Naive thymus-derived CD4-positive, alpha-beta T cell (primary cell): Measurements from ENCODE around the gene TIMP3. TPM values are rescaled to one million over a fixed set of nuclear protein-coding genes. Genes with fewer than 3 reads are reported as not detected.
A peak's percentile ranks its signal among the peaks of the same experiment; 100 is the strongest.

Source experiments
- ATAC-seq: fragments of 150-1000 bp; cut with Tn5 transposase; 2 replicates; pipeline ENCODE4 v1.10.0; 2021; ENCODE audit warnings: mild to moderate bottlenecking, moderate library complexity
- CTCF ChIA-PET: fragments of 350-600 bp; sonication (Branson Sonifier 250); formaldehyde crosslinking; loops from one replicate; lab custom pipeline; 2021; ENCODE audit warnings: antibody characterized with exemption; lab: Charles Lee
- POLR2A ChIA-PET: fragments of 350-600 bp; sonication (Branson Sonifier 250); formaldehyde crosslinking; loops from one replicate; lab custom pipeline; 2021; ENCODE audit warnings: antibody characterized with exemption, inconsistent platforms; lab: Charles Lee
- DNase-seq, 9 donors: peaks; one replicate each; pipeline versions ENCODE4 v3.0.0 to v3.0.0-alpha.2; 2020 to 2022; ENCODE audit warnings: mixed read lengths in 1 of 9
- H3K27ac ChIP-seq: one replicate; pipeline ENCODE4 v1.7.0; 2013; ENCODE audit warnings: mild to moderate bottlenecking, low read depth, low read length, moderate library complexity
- H3K27me3 ChIP-seq, 2 donors: one replicate each; pipeline ENCODE4 v1.7.0; 2013; ENCODE audit warnings: low read length in 2 of 2, mild to moderate bottlenecking in 2 of 2, moderate library complexity in 2 of 2; ENCODE audit not compliant: control insufficient read depth in 2 of 2, insufficient read depth in 2 of 2
- H3K36me3 ChIP-seq, 3 experiments: 1 replicate in 2 of 3; 2 replicates in 1 of 3; pipeline ENCODE4 v1.7.0; 2013; ENCODE audit warnings: low read length in 3 of 3, mild to moderate bottlenecking in 3 of 3, moderate library complexity in 1 of 3; ENCODE audit not compliant: insufficient read depth in 3 of 3, control insufficient read depth in 2 of 3
- H3K4me1 ChIP-seq, 2 donors: one replicate each; pipeline ENCODE4 v1.7.0; 2013; ENCODE audit warnings: low read length in 2 of 2, mild to moderate bottlenecking in 2 of 2, moderate library complexity in 1 of 2; ENCODE audit not compliant: control insufficient read depth in 2 of 2, insufficient read depth in 2 of 2
- H3K4me3 ChIP-seq: 2 replicates; pipeline ENCODE4 v1.7.0; 2013; ENCODE audit warnings: mild to moderate bottlenecking, low read length
- H3K9me3 ChIP-seq, 3 experiments: 1 replicate in 2 of 3; 2 replicates in 1 of 3; pipeline ENCODE4 v1.7.0; 2013; ENCODE audit warnings: low read length in 3 of 3; ENCODE audit not compliant: control insufficient read depth in 2 of 3
- H3K27ac Mint-ChIP-seq, 9 donors: one replicate each; pipeline ENCODE4 v1.8.0; 2020 to 2022; ENCODE audit warnings: mixed read lengths in 9 of 9, mild to moderate bottlenecking in 8 of 9, moderate library complexity in 5 of 9, inconsistent platforms in 2 of 9
- H3K27me3 Mint-ChIP-seq, 5 donors: one replicate each; pipeline ENCODE4 v1.8.0; 2021 to 2022; ENCODE audit warnings: mixed read lengths in 5 of 5, mild to moderate bottlenecking in 1 of 5
- H3K36me3 Mint-ChIP-seq, 5 donors: one replicate each; pipeline ENCODE4 v1.8.0; 2020 to 2022; ENCODE audit warnings: mixed read lengths in 5 of 5, mild to moderate bottlenecking in 3 of 5, inconsistent platforms in 1 of 5
- H3K4me1 Mint-ChIP-seq, 7 donors: one replicate each; pipeline ENCODE4 v1.8.0; 2020 to 2022; ENCODE audit warnings: mixed read lengths in 7 of 7, mild to moderate bottlenecking in 3 of 7, inconsistent platforms in 1 of 7
- H3K4me3 Mint-ChIP-seq, 10 donors: one replicate each; pipeline ENCODE4 v1.8.0; 2020 to 2022; ENCODE audit warnings: mild to moderate bottlenecking in 10 of 10, mixed read lengths in 10 of 10, moderate library complexity in 6 of 10, inconsistent platforms in 2 of 10
- H3K9me3 Mint-ChIP-seq, 11 donors: one replicate each; pipeline ENCODE4 v1.8.0; 2020 to 2022; ENCODE audit warnings: mixed read lengths in 11 of 11, mild to moderate bottlenecking in 4 of 11, inconsistent platforms in 1 of 11, moderate library complexity in 1 of 11
- intact Hi-C, 2 donors: fragments of 100-400 bp; cut with micrococcal nuclease; formaldehyde crosslinking; loops; one replicate each; pipeline ENCODE4 v1.15.1; 2023
- polyA plus RNA-seq, 2 donors: library from polyadenylated mRNA; unstranded; fragments of 300-500 nt; fragmentation: Illumina TruSeq; gene quantifications; one replicate each; pipeline ENCODE4 v1.2.3, GENCODE V29; 2021
- total RNA-seq, 6 experiments: library from RNA in 5 of 6; stranded (reverse) in 5 of 6; gene quantifications; 1 replicate in 5 of 6; 2 replicates in 1 of 6; pipeline ENCODE4 v1.2.3 and lab custom pipeline; 2021 to 2026

Gene TIMP3
- total and polyA plus RNA-seq, 7 experiments from 2014 or later: 0.05 to 0.95 (median 0.37) TPM; not detected in 3

DNA sequence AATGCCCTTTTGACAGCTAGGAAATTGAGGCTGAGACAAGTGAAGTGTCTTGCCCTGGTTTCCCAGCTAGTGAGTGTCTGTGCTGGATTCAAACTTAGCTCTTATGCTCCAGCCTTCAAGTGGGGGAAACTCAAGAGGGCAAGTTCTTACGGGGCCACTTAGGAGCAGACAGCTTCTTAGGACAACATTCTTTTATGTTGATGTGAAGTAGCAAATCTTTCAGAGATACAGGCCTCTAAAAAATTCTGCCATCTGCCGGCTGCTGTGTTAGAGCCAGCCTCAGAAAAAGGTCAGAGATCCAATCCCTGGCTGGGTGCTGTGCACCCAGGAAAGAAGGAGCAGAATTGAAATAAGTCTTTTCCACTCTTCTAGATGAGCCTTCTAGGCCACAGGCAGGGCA lies 26.6 kb downstream of the TIMP3 start:
- CTCF ChIA-PET: no interaction called here

DNA sequence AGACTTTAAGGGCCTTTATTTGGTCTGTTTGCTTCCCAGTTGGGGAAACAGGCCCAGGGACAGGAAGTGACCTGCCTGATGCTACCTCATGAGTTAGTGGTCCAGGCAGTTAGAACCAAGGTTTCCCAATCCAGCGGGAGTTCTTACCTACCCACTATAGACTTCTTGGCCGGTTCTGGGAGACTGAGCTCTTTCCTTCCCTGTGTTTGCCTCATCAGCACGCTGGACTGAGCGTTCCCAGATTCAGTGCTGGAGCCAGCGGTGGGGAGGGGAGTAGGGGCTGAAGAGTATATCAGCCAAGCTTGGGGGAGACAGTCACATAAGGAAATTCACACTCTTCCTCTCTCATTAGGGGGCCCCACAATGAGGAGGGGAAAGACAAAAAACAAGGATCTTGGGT lies 27.1 kb downstream of the TIMP3 start:
- no peak overlapping the region for H3K4me3 Mint-ChIP-seq
- no peak overlapping the region for H3K27ac ChIP-seq
- peaks cover 0 to 7% (median 0%) of the 10 kb centered on the region in 5 donors for H3K27me3 Mint-ChIP-seq
- no peaks in the 10 kb centered on the region for H3K9me3 Mint-ChIP-seq
- intact Hi-C loops: no loop called here
- ATAC-seq (no peak), DNase-seq (no peak)
- H3K9me3 ChIP-seq: no peaks in the 10 kb centered on the region
- no peaks in the 10 kb centered on the region for H3K36me3 Mint-ChIP-seq
- no peaks in the 10 kb centered on the region for H3K36me3 ChIP-seq
- ChIA-PET POLR2A (no interaction called here), CTCF (interaction anchor here (0.6 kb wide), 1 partner anchor 32 kb away, joined by 3 read pairs; no protein-coding TSS in a partner anchor)
- no peaks in the 10 kb centered on the region for H3K4me1 ChIP-seq
- H3K27me3 ChIP-seq: no peaks in the 10 kb centered on the region
- H3K4me3 ChIP-seq: no peak overlapping the region
- H3K4me1 Mint-ChIP-seq: peaks cover 4 to 15% (median 15%) of the 10 kb centered on the region in 7 donors
- no peak overlapping the region for H3K27ac Mint-ChIP-seq

More for the DNA sequence above, 26.6 kb downstream of the TIMP3 start:
- ATAC-seq (no peak), DNase-seq (no peak)
- Histone ChIP-seq H3K27ac (no peak overlapping the region), H3K9me3 (no peaks in the 10 kb centered on the region), H3K36me3 (no peaks in the 10 kb centered on the region), H3K27me3 (no peaks in the 10 kb centered on the region), H3K4me3 (no peak overlapping the region), H3K4me1 (no peaks in the 10 kb centered on the region)
- H3K4me3 Mint-ChIP-seq: no peak overlapping the region
- intact Hi-C loops: no loop called here
- peaks cover 4 to 15% (median 15%) of the 10 kb centered on the region in 7 donors for H3K4me1 Mint-ChIP-seq
- no peaks in the 10 kb centered on the region for H3K36me3 Mint-ChIP-seq
- peaks cover 0 to 11% (median 0%) of the 10 kb centered on the region in 5 donors for H3K27me3 Mint-ChIP-seq
- POLR2A ChIA-PET: no interaction called here
- no peaks in the 10 kb centered on the region for H3K9me3 Mint-ChIP-seq
- no peak overlapping the region for H3K27ac Mint-ChIP-seq

DNA sequence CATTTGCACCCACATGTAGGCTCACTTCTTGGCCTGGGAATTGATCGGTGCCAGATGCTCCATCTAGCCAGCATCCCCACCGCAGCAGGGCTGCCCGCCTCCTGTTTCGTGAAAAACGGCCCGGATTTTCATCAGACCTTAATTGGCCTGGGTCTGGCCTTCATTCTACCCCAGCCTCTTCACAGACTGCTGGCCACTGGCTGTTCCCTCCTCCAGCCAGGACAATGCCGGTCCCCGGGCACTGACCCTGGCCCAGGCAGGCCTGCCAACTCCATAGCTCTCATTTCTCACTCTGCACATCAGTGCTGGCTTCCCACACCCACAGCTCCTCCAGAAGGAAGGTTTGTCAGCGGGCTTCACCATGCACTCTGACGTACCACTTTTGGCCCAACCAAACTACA lies 27.9 kb downstream of the TIMP3 start:
- CTCF ChIA-PET: no interaction called here
- peaks cover 0 to 7% (median 0%) of the 10 kb centered on the region in 5 donors for H3K27me3 Mint-ChIP-seq
- no peaks in the 10 kb centered on the region for H3K9me3 Mint-ChIP-seq
- no peak for DNase-seq
- no peak overlapping the region for H3K27ac Mint-ChIP-seq
- Histone ChIP-seq H3K4me1 (no peaks in the 10 kb centered on the region), H3K27me3 (no peaks in the 10 kb centered on the region), H3K27ac (no peak overlapping the region), H3K4me3 (no peak overlapping the region), H3K9me3 (no peaks in the 10 kb centered on the region), H3K36me3 (no peaks in the 10 kb centered on the region)
- no peak for ATAC-seq
- H3K36me3 Mint-ChIP-seq: no peaks in the 10 kb centered on the region
- intact Hi-C loops: no loop called here
- no peak overlapping the region for H3K4me3 Mint-ChIP-seq
- POLR2A ChIA-PET: no interaction called here
- peaks cover 4 to 15% (median 15%) of the 10 kb centered on the region in 7 donors for H3K4me1 Mint-ChIP-seq

DNA sequence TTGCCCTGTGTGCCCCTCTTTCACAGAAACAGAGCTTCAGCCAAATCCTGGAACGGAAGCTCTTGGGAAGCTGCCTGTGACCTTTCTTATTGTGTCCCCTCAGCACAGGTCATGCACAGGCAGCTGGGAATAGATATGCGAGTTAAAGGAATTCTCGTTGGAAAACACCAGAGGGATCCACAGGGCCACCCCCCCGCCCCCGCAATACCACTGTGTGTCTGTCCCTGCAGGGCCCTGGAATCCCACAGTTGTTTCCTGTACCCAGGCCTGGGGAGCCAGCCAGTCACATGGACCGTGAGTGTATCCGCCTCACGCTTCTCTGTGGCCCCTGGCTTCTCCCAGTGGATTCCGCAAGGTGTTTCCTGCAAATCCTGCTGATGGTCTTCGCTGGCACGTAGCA lies 29.0 kb downstream of the TIMP3 start:
- no peak for ATAC-seq
- DNase-seq: no peak
- intact Hi-C loops: loop anchor here in 1 of 2 donors (10.0 kb wide), 1 partner anchor 154 kb away; no protein-coding TSS in a partner anchor
- no peaks in the 10 kb centered on the region for H3K27me3 ChIP-seq
- Mint-ChIP-seq H3K4me3 (peak overlapping the region in 1 of 10 donors; percentile 10), H3K27ac (no peak overlapping the region), H3K4me1 (peaks cover 4 to 15% (median 15%) of the 10 kb centered on the region in 7 donors), H3K9me3 (no peaks in the 10 kb centered on the region), H3K27me3 (no peaks in the 10 kb centered on the region), H3K36me3 (no peaks in the 10 kb centered on the region)
- no peaks in the 10 kb centered on the region for H3K4me1 ChIP-seq
- H3K9me3 ChIP-seq: no peaks in the 10 kb centered on the region
- ChIA-PET CTCF (interaction anchor here (1.7 kb wide), 1 partner anchor 34 kb away, joined by 3 read pairs; no protein-coding TSS in a partner anchor), POLR2A (no interaction called here)
- no peak overlapping the region for H3K27ac ChIP-seq
- no peak overlapping the region for H3K4me3 ChIP-seq
- H3K36me3 ChIP-seq: no peaks in the 10 kb centered on the region

DNA sequence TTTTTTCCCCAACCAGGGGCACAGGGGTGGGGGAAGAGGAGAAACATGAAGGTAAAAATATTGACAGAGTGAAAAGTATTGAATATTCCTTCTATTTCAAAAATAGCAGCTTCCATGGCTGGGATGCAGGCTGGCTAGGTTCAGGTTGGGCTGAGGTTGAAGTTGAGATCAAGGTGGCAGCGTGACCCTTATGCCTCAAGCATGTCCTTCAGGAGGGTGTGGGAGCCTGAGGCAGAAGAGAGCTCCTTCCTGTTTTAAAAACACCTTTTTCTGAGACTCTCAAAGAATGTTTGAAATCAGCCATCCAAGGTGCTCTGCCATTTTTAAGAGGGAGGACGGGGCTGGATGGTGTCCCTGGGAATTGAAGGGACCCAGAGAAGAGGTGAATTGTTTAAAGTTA lies 29.5 kb downstream of the TIMP3 start:
- no peak for DNase-seq
- CTCF ChIA-PET: interaction anchor here (1.7 kb wide), 1 partner anchor 34 kb away, joined by 3 read pairs; no protein-coding TSS in a partner anchor
- H3K27me3 ChIP-seq: no peaks in the 10 kb centered on the region
- H3K4me3 ChIP-seq: no peak overlapping the region
- H3K4me1 ChIP-seq: no peaks in the 10 kb centered on the region
- no peaks in the 10 kb centered on the region for H3K9me3 ChIP-seq
- H3K27ac ChIP-seq: no peak overlapping the region
- Mint-ChIP-seq H3K9me3 (no peaks in the 10 kb centered on the region), H3K27ac (peak overlapping the region in 5 of 9 donors; percentile 10 to 75 (median 16)), H3K27me3 (no peaks in the 10 kb centered on the region), H3K36me3 (no peaks in the 10 kb centered on the region), H3K4me3 (no peak overlapping the region), H3K4me1 (peaks cover 4 to 15% (median 15%) of the 10 kb centered on the region in 7 donors)
- no peaks in the 10 kb centered on the region for H3K36me3 ChIP-seq
- intact Hi-C loops: loop anchor here in 1 of 2 donors (10.0 kb wide), 1 partner anchor 154 kb away; no protein-coding TSS in a partner anchor
- POLR2A ChIA-PET: no interaction called here
- ATAC-seq: no peak

DNA sequence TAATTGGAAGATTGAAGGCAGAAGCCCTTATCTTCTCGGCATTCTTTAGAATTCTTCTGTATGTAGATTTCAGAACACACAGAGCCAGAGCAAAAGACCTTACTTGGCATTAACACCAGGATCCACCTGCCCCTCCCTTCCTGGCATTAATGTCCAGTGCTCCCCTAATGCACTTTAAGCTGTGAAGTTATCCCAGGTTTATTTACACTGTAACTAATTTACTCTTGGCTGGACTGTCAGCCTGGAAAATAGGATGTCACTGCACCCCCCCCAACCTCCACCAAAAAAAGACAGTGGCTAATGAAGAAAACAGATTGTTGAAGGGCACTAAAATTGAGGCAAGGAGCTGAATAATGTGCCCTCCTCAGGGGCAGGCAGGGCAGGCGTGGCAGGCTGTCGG lies 30.1 kb downstream of the TIMP3 start:
- intact Hi-C loops: loop anchor here in 1 of 2 donors (10.0 kb wide), 1 partner anchor 153 kb away; no protein-coding TSS in a partner anchor

DNA sequence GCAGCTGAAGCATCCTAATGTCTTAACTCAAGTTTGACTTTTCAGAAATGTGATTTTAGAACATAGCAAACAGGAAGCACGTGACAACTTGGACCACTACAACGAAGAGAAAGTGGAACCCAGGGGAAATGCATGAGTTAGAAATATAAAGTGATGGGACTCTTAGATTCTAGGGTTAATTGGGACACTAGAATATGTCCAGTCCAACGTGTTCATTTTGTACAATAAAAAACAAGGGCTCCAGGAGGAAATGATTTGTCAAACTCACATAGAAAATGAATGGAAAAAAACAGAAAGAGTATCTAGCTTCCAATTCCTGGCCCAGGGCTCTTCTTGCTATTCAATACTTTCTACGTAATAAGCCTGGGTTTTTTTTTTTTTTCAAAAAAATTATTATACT lies 30.7 kb downstream of the TIMP3 start:
- Mint-ChIP-seq H3K9me3 (no peaks in the 10 kb centered on the region), H3K27me3 (no peaks in the 10 kb centered on the region), H3K36me3 (no peaks in the 10 kb centered on the region), H3K4me3 (peak overlapping the region in 1 of 10 donors; percentile 25), H3K4me1 (peaks cover 4 to 15% (median 15%) of the 10 kb centered on the region in 7 donors), H3K27ac (peak overlapping the region in 1 of 9 donors; percentile 73)
- Histone ChIP-seq H3K4me3 (no peak overlapping the region), H3K27me3 (no peaks in the 10 kb centered on the region), H3K36me3 (no peaks in the 10 kb centered on the region), H3K9me3 (no peaks in the 10 kb centered on the region), H3K4me1 (no peaks in the 10 kb centered on the region), H3K27ac (no peak overlapping the region)
- ChIA-PET POLR2A (no interaction called here), CTCF (no interaction called here)
- ATAC-seq (no peak), DNase-seq (no peak)
- intact Hi-C loops: loop anchor here in 1 of 2 donors (10.0 kb wide), 1 partner anchor 153 kb away; no protein-coding TSS in a partner anchor

More for the DNA sequence above, 30.1 kb downstream of the TIMP3 start:
- peak overlapping the region in 3 of 9 donors; percentile 16 to 75 (median 73) for H3K27ac Mint-ChIP-seq
- Histone ChIP-seq H3K9me3 (no peaks in the 10 kb centered on the region), H3K36me3 (no peaks in the 10 kb centered on the region), H3K4me3 (no peak overlapping the region), H3K27me3 (no peaks in the 10 kb centered on the region), H3K27ac (no peak overlapping the region), H3K4me1 (no peaks in the 10 kb centered on the region)
- no peak overlapping the region for H3K4me3 Mint-ChIP-seq
- peaks cover 4 to 15% (median 15%) of the 10 kb centered on the region in 7 donors for H3K4me1 Mint-ChIP-seq
- POLR2A ChIA-PET: no interaction called here
- H3K27me3 Mint-ChIP-seq: no peaks in the 10 kb centered on the region
- DNase-seq: no peak
- no peak for ATAC-seq
- no peaks in the 10 kb centered on the region for H3K9me3 Mint-ChIP-seq
- CTCF ChIA-PET: no interaction called here
- H3K36me3 Mint-ChIP-seq: no peaks in the 10 kb centered on the region
